Progenitor cell of endocrine pancreas (in vitro differentiated cells): Measurements from ENCODE around the gene MACROD1. TPM values are rescaled to one million over a fixed set of nuclear protein-coding genes. Genes with fewer than 3 reads are reported as not detected.

Experiments used
- DNase-seq: peaks from one replicate; pipeline ENCODE4 v3.0.0; 2021; ENCODE audit warnings: low spot score; ENCODE audit not compliant: unreplicated experiment
- H3K27ac Mint-ChIP-seq: 2 replicates; pipeline ENCODE4 v1.8.0; 2021; ENCODE audit warnings: mild to moderate bottlenecking, moderate library complexity, mixed read lengths
- H3K27me3 Mint-ChIP-seq: 2 replicates; pipeline ENCODE4 v1.8.0; 2021; ENCODE audit warnings: mixed read lengths
- H3K36me3 Mint-ChIP-seq: 2 replicates; pipeline ENCODE4 v1.8.0; 2022; ENCODE audit warnings: mixed read lengths; ENCODE audit not compliant: insufficient read depth
- H3K4me1 Mint-ChIP-seq: 2 replicates; pipeline ENCODE4 v1.8.0; 2021; ENCODE audit warnings: low read depth, mixed read lengths
- H3K4me3 Mint-ChIP-seq: 2 replicates; pipeline ENCODE4 v1.8.0; 2021; ENCODE audit warnings: low read depth, mild to moderate bottlenecking, moderate library complexity, mixed read lengths
- H3K9me3 Mint-ChIP-seq: 2 replicates; pipeline ENCODE4 v1.8.0; 2021; ENCODE audit warnings: low read depth, mixed read lengths
- long read RNA-seq: library from polyadenylated mRNA; unstranded; transcript quantifications from one replicate; pipeline ENCODE4 v2.0.0, GENCODE V29; 2020
- total RNA-seq: library from RNA; stranded (reverse); gene quantifications from 2 replicates; pipeline ENCODE4 v1.2.1, GENCODE V29; 2021
- TF ChIP-seq, protein P1 (sequence below): fragments of 200-600 bp; sonication (generic); IDR thresholded peaks from one replicate; pipeline ENCODE4 v1.5.0; 2021; ENCODE audit warnings: antibody characterized with exemption, mild to moderate bottlenecking; ENCODE audit not compliant: unreplicated experiment

The MACROD1 gene
- 28.0 and 30.6 TPM in 2 replicates for total RNA-seq
- long read RNA-seq, partial matches to known transcripts, result 0 of 2 reads
- long read RNA-seq, other reads (novel, unspliced or antisense), result 2 of 2 reads

DNA sequence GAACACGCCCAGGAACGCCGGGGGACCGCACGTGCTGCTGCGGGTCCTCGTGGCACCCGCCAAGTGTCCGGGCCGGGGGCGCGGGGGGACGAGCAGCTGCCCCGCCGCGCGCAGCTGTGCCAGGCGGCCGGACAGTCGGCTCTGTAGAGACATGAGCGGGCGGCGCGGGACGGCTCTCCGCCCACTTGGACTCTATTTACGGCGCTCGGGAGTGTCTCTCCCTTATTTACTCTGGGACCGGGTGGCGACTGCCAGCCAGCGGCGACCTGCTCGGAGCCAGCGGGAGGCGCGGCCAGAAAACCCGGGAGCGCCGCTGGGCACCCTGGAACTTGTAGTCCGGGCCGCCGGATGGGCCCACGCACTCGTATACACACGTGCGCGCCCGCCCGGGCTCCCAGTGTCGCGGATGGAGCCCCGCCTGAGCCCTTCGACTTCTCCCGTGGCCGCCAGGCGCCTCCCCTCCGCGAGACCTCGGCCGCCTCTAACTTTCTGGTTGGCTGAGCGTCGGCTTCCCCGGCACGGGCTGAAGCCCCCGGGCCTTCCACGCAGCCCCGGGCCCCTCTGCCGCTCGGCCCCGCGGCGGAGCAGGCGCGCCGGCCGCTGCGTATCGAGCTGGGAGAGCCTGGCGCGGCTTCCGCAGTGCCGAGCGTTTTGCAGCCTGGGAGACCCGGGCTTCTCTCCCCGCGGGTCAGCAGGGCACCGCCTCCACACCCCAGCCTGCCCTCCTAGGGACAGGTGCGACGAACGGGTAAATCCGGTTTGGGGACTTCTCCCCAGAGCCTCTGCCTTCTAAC lies at the start of gene MACROD1:
MACROD1 (minus strand) TSS at position 272 of the 794 bp plus-strand sequence; CDS start at position 153, 119 bp downstream.
- no peaks in the 10 kb centered on the region for H3K27me3 Mint-ChIP-seq
- TF ChIP-seq, protein P1, sequence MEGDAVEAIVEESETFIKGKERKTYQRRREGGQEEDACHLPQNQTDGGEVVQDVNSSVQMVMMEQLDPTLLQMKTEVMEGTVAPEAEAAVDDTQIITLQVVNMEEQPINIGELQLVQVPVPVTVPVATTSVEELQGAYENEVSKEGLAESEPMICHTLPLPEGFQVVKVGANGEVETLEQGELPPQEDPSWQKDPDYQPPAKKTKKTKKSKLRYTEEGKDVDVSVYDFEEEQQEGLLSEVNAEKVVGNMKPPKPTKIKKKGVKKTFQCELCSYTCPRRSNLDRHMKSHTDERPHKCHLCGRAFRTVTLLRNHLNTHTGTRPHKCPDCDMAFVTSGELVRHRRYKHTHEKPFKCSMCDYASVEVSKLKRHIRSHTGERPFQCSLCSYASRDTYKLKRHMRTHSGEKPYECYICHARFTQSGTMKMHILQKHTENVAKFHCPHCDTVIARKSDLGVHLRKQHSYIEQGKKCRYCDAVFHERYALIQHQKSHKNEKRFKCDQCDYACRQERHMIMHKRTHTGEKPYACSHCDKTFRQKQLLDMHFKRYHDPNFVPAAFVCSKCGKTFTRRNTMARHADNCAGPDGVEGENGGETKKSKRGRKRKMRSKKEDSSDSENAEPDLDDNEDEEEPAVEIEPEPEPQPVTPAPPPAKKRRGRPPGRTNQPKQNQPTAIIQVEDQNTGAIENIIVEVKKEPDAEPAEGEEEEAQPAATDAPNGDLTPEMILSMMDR, result no peak
- H3K36me3 Mint-ChIP-seq, result peaks cover 1% of the 10 kb centered on the region
- H3K9me3 Mint-ChIP-seq, result no peaks in the 10 kb centered on the region
- peaks cover 7% of the 10 kb centered on the region for H3K4me1 Mint-ChIP-seq
- H3K27ac Mint-ChIP-seq, result peak within 1 kb of the TSS; percentile 99
- peak; percentile 80 for DNase-seq
- H3K4me3 Mint-ChIP-seq, result peak within 1 kb of the TSS; percentile 82

GRCh38 chr11:64211181-64211872 lies 45.4 kb upstream of the MACROD1 start:
- TF ChIP-seq, protein P1, result no peak
- no peak for DNase-seq
- Mint-ChIP-seq H3K27ac (no peak overlapping the region), H3K27me3 (no peaks in the 10 kb centered on the region), H3K36me3 (peaks cover 4% of the 10 kb centered on the region), H3K4me1 (no peaks in the 10 kb centered on the region), H3K9me3 (no peaks in the 10 kb centered on the region), H3K4me3 (no peak overlapping the region)

DNA sequence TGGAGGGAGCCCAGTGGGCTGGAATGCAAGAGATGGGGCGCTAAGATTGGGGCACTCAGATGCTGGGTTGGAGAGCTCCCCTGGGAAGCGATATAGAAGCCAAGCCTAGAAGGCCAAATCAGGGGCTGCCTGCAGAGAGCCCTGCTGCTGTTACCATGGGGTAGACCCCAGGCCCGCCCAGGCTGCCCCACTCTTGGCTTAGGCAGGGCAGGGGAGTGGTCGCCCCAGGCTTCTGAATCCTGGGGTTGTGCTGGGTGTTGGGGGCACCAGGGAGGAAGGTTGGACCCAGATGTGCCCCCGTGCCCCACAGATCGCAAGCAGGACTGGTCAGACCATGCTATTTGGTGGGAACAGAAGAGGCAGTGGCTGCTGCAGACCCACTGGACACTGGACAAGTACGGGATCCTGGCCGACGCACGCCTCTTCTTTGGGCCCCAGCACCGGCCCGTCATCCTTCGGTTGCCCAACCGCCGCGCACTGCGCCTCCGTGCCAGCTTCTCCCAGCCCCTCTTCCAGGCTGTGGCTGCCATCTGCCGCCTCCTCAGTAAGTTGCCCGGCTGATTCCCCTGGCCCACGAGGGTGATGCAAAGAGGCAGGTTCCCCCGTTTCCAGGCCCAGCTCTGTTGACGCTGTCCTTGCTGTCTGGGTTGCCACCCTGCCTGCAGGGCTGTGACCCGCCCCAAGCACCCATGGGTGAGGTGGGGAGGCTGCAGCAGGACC lies 44.5 kb upstream of the MACROD1 start:
- no peaks in the 10 kb centered on the region for H3K27me3 Mint-ChIP-seq
- DNase-seq, result no peak
- no peak overlapping the region for H3K4me3 Mint-ChIP-seq
- H3K4me1 Mint-ChIP-seq, result no peaks in the 10 kb centered on the region
- peak overlapping the region; percentile 82 for H3K27ac Mint-ChIP-seq
- no peaks in the 10 kb centered on the region for H3K9me3 Mint-ChIP-seq
- peaks cover 4% of the 10 kb centered on the region for H3K36me3 Mint-ChIP-seq
- TF ChIP-seq, protein P1, result no peak

GRCh38 chr11:64209563-64209843 lies 43.6 kb upstream of the MACROD1 start:
- H3K4me3 Mint-ChIP-seq, result no peak overlapping the region
- TF ChIP-seq, protein P1, result no peak
- DNase-seq, result no peak
- H3K27me3 Mint-ChIP-seq, result no peaks in the 10 kb centered on the region
- H3K36me3 Mint-ChIP-seq, result peaks cover 2% of the 10 kb centered on the region
- no peak overlapping the region for H3K27ac Mint-ChIP-seq
- H3K4me1 Mint-ChIP-seq, result no peaks in the 10 kb centered on the region
- H3K9me3 Mint-ChIP-seq, result no peaks in the 10 kb centered on the region
